Measurements from ENCODE around the gene LRRC46. TPM values are rescaled to one million over a fixed set of nuclear protein-coding genes. Genes with fewer than 3 reads are reported as not detected.

The LRRC46 gene
- polyA plus RNA-seq, 3 donors, result 0.12 to 0.65 (median 0.22) TPM

DNA sequence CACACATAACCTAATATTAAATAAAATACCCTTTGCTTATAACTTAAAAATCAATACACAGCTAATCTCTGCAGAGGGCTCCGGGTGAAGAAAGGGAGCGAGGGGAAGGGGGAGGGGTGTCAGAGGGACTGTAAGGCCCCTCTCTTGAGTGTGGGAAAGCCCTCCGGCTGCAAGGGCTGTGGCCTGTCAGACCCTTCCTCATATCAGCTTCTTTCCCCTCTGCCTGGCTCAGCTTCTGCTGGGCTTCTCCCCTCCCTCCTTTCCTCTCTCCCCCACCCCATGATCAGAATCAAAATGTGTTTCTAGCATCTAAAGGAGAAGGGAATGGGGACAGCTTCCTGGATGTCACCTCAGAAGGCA, 14.2 kb downstream of the LRRC46 start:
- no peaks in the 10 kb centered on the region for H3K79me2 ChIP-seq (ENCODE audit: insufficient read depth, low read length)
- no peaks in the 10 kb centered on the region for H3K36me3 ChIP-seq (replicated peaks in 1 of 2; ENCODE audit: control insufficient read depth in 1 of 2, insufficient read depth in 2 of 2, low read length in 2 of 2)
- H3K9me3 ChIP-seq (replicated peaks in 1 of 2; ENCODE audit: control insufficient read depth in 1 of 2, insufficient read depth in 1 of 2, low read length in 2 of 2), result peaks cover 0 to 8% of the 10 kb centered on the region in 2 donors
- H3K4me2 ChIP-seq (replicated peaks; ENCODE audit: extremely low read depth, low read length, poor library complexity, severe bottlenecking), result no peak overlapping the region
- no CpG with 5 or more reads among the region's 3 CpGs for WGBS (ENCODE audit: insufficient coverage)
- Mint-ChIP-seq H3K9me3 (peaks cover 0 to 7% (median 5%) of the 10 kb centered on the region in 7 donors), H3K4me1 (peaks cover 15% of the 10 kb centered on the region), H3K27ac (peak overlapping the region in 1 of 7 donors; percentile 20), H3K27me3 (ENCODE audit: low read depth in 3 of 3) (peaks cover 54 to 72% (median 55%) of the 10 kb centered on the region in 3 donors), H3K4me3 (peak overlapping the region in 1 of 2 donors; percentile 72), H3K36me3 (no peaks in the 10 kb centered on the region)
- peaks cover 3% of the 10 kb centered on the region in 2 donors for H3K4me1 ChIP-seq (ENCODE audit: control insufficient read depth in 1 of 2, insufficient read depth in 2 of 2, low read length in 2 of 2)
- no peak overlapping the region for H3K27ac ChIP-seq (ENCODE audit: low read depth in 1 of 2, low read length in 2 of 2)
- DNase-seq, result no peak
- H3K27me3 ChIP-seq (ENCODE audit: control insufficient read depth in 2 of 2, insufficient read depth in 2 of 2, low read length in 2 of 2), result peaks cover 36 to 59% of the 10 kb centered on the region in 2 donors
- H3K9ac ChIP-seq (ENCODE audit: insufficient read depth, low read length, poor library complexity, severe bottlenecking), result no peak overlapping the region
- TF ChIP-seq, protein P1, sequence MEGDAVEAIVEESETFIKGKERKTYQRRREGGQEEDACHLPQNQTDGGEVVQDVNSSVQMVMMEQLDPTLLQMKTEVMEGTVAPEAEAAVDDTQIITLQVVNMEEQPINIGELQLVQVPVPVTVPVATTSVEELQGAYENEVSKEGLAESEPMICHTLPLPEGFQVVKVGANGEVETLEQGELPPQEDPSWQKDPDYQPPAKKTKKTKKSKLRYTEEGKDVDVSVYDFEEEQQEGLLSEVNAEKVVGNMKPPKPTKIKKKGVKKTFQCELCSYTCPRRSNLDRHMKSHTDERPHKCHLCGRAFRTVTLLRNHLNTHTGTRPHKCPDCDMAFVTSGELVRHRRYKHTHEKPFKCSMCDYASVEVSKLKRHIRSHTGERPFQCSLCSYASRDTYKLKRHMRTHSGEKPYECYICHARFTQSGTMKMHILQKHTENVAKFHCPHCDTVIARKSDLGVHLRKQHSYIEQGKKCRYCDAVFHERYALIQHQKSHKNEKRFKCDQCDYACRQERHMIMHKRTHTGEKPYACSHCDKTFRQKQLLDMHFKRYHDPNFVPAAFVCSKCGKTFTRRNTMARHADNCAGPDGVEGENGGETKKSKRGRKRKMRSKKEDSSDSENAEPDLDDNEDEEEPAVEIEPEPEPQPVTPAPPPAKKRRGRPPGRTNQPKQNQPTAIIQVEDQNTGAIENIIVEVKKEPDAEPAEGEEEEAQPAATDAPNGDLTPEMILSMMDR (IDR thresholded peaks at IDR 0.05), result no peak
- H4K20me1 ChIP-seq (ENCODE audit: insufficient read depth, low read length), result no peaks in the 10 kb centered on the region
- no peak overlapping the region for H3K4me3 ChIP-seq (replicated peaks in 1 of 3; ENCODE audit: low read depth in 2 of 3, low read length in 3 of 3)
- intact Hi-C loops (cut with micrococcal nuclease), result loop anchor here in 1 of 2 donors (2.0 kb wide), 1 partner anchor 45 kb away; no protein-coding TSS in a partner anchor
- H2AFZ ChIP-seq (ENCODE audit: insufficient read depth, low read depth, low read length, poor library complexity, severe bottlenecking), result no peak overlapping the region

DNA sequence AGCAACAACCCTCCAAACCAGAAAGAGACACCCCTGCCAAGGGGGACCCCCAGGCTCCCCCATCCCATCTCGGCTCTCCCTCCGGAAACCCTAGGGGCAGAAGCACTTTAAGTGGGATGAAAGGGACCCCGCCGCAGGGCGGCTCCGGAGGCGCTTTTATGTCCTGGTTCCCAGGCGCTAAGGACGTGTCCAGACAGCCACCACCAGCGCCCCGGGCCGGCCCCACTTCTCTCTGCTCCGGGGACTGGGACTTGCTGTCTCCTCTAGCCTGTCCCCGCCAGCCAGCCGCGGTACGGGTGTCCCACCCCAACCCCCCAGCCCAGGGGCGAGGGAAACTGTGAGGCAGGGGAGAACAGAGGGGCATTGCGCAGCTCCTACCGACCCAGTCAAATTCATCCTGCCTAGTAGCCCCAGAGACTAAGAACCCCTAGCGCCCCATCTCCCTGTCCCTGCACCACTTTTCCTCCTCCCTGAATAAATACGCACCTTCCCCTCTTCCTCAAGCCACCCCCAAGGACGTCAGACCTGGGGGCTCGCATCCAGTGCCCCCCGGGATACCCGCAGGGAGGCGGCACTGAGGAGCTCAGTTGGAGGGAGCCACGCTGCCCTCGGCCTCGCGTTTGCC, 15.4 kb downstream of the LRRC46 start:
- H3K9me3 Mint-ChIP-seq, result peaks cover 0 to 7% (median 6%) of the 10 kb centered on the region in 7 donors
- peaks cover 0 to 10% of the 10 kb centered on the region in 2 donors for H3K9me3 ChIP-seq (replicated peaks in 1 of 2; ENCODE audit: control insufficient read depth in 1 of 2, insufficient read depth in 1 of 2, low read length in 2 of 2)
- peak overlapping the region in 1 of 2 donors; percentile 72 for H3K4me3 Mint-ChIP-seq
- H3K4me2 ChIP-seq (replicated peaks; ENCODE audit: extremely low read depth, low read length, poor library complexity, severe bottlenecking), result no peak overlapping the region
- peaks cover 13% of the 10 kb centered on the region for H3K4me1 Mint-ChIP-seq
- H3K36me3 Mint-ChIP-seq, result peaks cover 0 to under 1% of the 10 kb centered on the region in 2 donors
- peaks cover 0 to 6% of the 10 kb centered on the region in 2 donors for H3K4me1 ChIP-seq (ENCODE audit: control insufficient read depth in 1 of 2, insufficient read depth in 2 of 2, low read length in 2 of 2)
- peaks cover 46 to 70% of the 10 kb centered on the region in 2 donors for H3K27me3 ChIP-seq (ENCODE audit: control insufficient read depth in 2 of 2, insufficient read depth in 2 of 2, low read length in 2 of 2)
- no peak overlapping the region for H2AFZ ChIP-seq (ENCODE audit: insufficient read depth, low read depth, low read length, poor library complexity, severe bottlenecking)
- no peaks in the 10 kb centered on the region for H3K79me2 ChIP-seq (ENCODE audit: insufficient read depth, low read length)
- no peak overlapping the region for H3K27ac ChIP-seq (ENCODE audit: low read depth in 1 of 2, low read length in 2 of 2)
- intact Hi-C loops (cut with micrococcal nuclease), result no loop called here
- no peaks in the 10 kb centered on the region for H3K36me3 ChIP-seq (replicated peaks in 1 of 2; ENCODE audit: control insufficient read depth in 1 of 2, insufficient read depth in 2 of 2, low read length in 2 of 2)
- 21% methylated on average over 28 of the region's 31 CpGs for WGBS (ENCODE audit: insufficient coverage)
- no peak for DNase-seq
- H3K4me3 ChIP-seq (replicated peaks in 1 of 3; ENCODE audit: low read depth in 2 of 3, low read length in 3 of 3), result no peak overlapping the region
- H3K9ac ChIP-seq (ENCODE audit: insufficient read depth, low read length, poor library complexity, severe bottlenecking), result no peak overlapping the region
- no peaks in the 10 kb centered on the region for H4K20me1 ChIP-seq (ENCODE audit: insufficient read depth, low read length)
- H3K27ac Mint-ChIP-seq, result peak overlapping the region in 1 of 7 donors; percentile 42
- TF ChIP-seq, protein P1 (IDR thresholded peaks at IDR 0.05), result no peak
- H3K27me3 Mint-ChIP-seq (ENCODE audit: low read depth in 3 of 3), result peaks cover 62 to 83% (median 63%) of the 10 kb centered on the region in 3 donors
